OCI-M2 (cell line): ENCODE measurements around the gene RYR3.

Experiments
- DNase-seq: peaks from one replicate; lab custom pipeline; 2025; ENCODE audit not compliant: unreplicated experiment; lab: John Stamatoyannopoulos, UW

RYR3 gene

GRCh38 chr15:33310481-33311311, at the start of gene RYR3:
TSS of gene RYR3 (plus strand) at chr15:33310967. CDS start at chr15:33311046, 79 bp downstream.
- DNase-seq, result no peak

DNA sequence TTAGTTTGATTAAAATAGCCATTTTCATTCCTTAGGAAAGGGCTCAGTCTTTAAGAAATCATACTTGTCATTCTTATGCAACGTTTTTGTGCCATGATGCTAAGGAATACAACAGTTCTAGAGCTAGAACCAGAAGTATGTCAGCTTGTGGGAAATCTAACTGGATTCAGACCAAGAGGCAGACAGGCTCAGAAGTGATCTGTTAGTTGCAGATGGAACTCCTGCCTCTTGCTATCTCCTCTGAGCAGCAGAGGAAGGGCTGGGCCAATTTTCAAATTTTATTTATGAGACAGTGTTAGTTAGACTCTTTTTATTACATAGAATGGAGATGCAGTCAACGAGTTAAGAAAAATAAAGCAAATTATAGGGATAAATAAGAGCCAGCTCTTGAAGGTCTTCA, 48.5 kb upstream of the RYR3 start:
- DNase-seq, result no peak

DNA sequence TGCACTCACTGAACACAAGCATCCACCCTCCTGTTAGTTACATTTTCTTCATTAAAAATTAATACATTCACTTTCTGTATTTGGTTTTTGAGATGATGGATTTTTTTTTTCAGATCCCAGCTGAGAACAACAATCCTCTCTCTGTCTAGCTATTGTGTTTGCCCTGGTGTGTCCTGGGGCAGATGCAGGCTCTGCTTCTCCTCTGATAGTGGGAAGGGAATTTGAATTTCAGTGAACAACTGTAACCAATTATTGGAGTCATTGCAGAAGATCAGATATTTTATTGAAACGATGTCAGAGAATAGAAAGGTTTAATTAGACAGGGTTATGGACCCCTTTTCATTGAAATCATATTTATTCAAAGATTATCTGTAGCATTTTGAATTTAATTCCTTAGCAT, 33.1 kb upstream of the RYR3 start:
- DNase-seq, result no peak

- DNase-seq, result no peak
Observed at GRCh38 chr15:33278816-33279612, 31.8 kb upstream of the RYR3 start.

GRCh38 chr15:33279613-33280205, 31.1 kb upstream of the RYR3 start:
- DNase-seq, result no peak

DNA sequence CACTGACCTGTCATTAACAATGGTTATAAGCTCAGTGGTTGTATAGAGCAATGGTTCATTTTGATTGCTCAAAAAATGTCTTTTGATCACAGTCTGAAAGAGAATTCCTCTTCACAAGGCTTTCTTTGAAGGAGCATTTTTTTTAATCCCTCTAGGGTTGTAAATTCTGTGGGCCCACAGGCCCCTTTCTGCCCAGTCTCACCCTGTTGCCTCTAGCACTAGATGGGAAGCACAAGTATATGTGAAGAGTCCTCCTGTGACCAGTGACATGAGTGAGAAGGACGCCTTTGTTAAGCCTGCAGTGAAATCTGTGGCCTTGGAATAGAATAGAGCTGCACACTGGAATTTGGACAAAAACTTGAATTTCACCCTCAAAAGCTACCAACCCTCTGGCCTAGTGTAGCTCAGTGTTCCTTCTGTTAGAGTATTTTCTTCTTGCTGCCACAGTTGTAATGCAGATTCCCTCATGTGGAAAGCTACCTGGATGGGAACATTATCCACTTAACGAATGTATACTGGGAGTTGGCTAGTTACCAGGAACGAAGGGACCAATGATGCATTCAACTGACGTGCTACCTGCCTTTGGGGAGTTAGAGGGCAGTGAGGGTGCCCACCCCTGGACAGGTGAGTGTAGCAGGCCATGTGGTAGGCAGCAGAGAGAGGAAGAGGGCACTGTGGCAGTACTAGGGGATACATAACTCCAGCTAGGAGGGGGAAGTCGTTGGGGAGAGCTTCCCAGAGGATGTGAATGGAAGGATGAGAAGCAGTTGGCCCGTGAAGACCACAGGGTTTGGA, 28.3 kb upstream of the RYR3 start:
- no peak for DNase-seq

DNA sequence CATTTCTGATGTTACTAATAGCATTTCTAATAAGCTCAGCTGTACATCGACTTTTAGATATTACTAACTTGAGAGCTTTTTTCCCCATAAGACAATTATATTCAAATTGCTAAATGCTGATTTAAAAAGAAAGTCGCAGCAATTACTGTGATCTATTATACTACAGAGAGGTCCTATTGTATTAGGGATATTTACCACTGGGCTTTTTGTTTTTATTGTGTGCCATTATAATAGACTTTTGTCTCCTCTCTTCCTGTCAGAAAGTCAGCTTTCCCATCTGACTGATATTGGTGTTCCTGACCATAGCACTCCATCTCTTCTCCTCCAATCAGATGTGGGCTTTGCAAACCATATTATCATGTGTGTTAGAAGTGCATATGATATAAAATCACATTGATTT, 27.2 kb upstream of the RYR3 start:
- no peak for DNase-seq

DNA sequence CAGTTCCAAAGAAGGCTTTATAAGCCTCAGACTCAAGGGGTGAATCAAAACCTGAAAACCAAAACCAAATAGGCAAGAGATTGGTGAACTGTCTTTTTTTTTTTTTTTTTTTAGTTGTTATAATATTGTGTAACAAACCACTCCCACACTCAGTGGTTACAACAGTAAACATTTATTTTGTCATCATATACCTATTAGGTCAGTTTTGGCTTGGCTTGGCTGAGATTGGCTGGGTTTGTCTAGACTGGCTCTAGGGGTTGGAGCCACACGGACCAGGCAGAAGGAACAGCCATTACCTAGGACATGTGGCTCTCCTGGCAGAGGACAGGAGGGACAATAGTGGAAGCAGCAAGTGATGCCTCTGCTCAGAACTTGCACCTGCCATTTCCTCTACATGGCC, 26.4 kb upstream of the RYR3 start:
- no peak for DNase-seq

- no peak for DNase-seq
Observed at GRCh38 chr15:33292717-33293307, 18.0 kb upstream of the RYR3 start.

DNA sequence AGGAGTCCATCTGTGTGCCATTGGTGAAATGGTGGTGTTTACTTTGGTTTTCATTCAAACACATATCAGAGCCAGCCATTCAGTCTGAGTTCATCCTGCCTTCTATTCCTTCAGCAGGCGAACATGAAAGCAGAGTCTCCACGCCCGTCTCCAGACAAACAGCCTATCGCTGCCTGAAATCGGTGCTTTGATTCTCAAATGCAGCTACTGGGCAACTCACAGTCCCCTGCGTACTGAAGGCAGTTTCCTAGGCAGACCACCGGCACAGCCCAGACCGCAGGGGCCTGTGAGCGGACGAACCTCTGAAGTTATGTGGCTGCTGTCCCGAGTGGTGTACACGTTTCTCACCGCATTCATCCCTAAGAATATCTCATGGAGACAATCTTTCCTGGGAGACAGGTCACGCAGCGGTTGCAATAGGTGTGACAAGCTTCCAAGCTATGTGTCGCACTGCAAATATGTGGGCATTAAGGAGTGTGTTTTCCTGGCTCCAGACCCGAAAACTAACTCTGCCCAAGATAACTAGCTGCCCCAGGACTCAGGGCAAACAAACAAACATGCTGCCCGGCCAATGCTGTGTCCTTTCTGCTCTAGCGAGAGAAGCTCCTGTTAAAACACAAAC, 16.9 kb upstream of the RYR3 start:
- DNase-seq, result no peak

GRCh38 chr15:33296050-33296449, 14.7 kb upstream of the RYR3 start:
- no peak for DNase-seq

DNA sequence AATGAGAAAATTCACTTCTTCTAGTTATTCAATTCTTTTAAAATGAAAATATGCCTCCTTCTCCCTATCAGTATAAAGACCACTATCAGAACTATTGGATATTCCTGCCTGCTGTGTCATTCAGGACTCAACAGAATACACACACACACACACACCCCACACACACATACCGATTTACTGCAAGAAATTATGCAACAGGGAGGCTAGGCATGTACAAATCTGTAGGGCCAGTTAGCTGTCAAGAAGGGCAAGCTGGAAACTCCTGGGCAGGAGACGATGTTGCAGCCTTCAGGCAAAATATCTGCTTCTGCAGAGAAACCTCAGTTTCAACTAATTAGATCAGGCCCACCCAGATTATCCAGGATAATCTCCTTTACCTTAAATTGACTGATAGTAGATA, 13.9 kb upstream of the RYR3 start:
- no peak for DNase-seq

- no peak for DNase-seq
Observed at GRCh38 chr15:33298631-33299030, 12.1 kb upstream of the RYR3 start.

- no peak for DNase-seq
Observed at GRCh38 chr15:33304924-33305323, 5.8 kb upstream of the RYR3 start.

DNA sequence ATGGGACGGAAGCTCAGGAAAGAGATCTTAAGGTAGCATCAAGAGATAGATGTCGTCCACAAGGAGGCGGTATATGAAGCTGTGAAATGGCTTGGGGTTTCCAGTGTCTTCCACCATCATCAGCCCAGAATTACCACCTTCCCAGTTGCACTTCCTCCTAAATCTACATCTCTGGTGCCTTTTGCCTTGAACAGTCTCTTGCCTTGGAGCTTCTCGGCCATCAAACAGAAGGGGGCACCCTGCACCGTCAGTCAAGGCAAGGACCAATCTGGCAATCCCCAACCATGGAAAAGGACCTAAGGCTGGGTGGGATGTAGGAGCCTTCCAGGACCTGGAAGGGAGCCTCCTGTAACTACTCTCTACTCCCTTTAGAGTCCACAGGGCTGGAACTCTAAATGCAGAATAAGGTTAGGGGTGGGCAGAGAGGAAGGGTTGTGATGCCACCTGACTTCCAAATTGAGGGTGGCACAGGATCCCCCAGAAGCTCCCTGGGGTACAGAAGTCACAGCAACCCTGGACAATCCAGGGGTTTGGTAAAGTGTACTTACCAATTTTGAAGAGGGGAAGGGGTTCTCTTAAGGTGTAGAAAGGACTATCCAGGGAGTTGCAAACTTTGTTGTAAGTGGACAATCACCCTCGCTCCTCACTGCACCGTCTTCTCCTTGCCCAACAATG, 1.0 kb upstream of the RYR3 start:
- DNase-seq, result no peak

DNA sequence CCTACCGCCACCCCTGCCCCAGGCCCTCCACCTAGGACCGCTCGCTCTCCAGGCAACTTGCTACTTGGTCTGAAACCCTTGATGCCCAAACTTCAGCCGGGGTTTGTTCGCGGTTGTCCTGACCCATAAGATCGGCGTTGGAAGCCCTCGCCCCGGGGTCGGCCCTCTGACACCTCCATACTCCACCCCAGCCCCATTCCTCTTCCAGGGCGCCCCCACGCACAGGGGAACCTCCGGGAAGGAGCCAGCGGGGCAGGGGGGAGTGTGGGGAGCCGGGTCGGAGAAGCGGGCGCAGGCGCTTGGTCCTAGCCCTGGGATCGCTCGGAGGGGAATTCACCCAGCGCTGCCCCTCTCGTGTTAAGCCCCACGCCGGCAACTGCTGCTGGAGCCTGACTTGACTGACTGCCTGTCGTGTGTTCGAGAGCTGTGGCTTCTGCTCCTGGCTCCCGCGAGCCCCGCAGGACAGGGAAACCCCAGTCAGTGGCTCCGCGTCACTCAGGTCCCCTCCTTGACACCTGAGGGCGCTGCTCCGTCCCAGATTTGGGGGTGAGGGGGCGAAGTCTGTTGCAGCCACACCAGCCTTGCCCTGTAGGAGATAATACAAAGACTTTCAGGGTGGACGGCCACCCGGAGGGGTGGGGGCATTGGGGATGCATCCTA, 675 bp downstream of the RYR3 start:
- no peak for DNase-seq

DNA sequence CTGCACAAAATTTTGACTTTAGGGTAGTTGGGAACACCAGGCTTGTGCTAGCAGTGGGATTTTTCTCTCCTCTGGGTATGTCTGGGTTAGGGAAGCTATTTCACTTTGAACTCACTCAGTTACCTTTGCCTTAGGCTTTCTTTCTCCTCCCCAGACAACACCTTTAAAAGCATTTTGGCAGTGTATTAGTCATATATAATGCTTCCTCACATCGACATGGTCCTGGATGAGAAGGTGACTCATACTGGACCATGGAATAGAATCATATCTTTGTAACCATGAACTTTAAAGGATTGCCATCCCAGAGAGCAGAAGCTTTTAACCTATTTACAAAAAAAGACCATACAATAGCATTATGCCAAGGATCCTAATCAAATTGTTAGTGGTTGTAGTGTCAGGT, 2.7 kb downstream of the RYR3 start:
- no peak for DNase-seq

DNA sequence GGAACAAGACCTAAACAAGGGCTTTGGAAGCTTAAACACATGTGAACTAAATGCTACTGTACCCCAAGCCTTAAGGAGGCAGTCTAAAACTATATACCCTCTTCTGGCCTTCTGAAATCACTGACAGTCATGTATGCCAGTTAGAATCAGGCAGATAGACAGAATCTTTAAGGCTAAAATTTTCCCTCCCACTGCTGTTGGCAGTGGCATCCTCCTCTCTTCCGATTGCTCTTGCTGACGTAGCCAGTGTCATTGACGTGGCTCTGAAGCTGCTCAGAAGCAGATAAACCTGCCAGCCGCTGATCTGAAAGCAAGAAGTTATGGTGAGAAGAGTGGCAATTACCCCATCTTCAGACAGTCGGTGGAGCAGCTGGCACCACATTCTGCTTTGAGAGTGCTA, 3.3 kb downstream of the RYR3 start:
- no peak for DNase-seq

GRCh38 chr15:33315044-33315443, 4.3 kb downstream of the RYR3 start:
- DNase-seq, result no peak
